ENCODE data around the gene KCNJ5. TPM values are rescaled to one million over a fixed set of nuclear protein-coding genes. Genes with fewer than 3 reads are reported as not detected.

KCNJ5 gene
- total RNA-seq, 5 donors from 2014 or later (not counting 1 experiment from before 2014, with no cell fraction given) = 0.07 to 0.13 (median 0.12) TPM; not detected in 2

GRCh38 chr11:128895526-128895925, 4.4 kb downstream of the KCNJ5 start:
- Histone ChIP-seq H3K9me3 (no peaks in the 10 kb centered on the region), H3K4me3 (ENCODE audit: control insufficient read depth in 1 of 2, extremely low read depth in 1 of 2, low read length in 1 of 2) (no peak overlapping the region), H3K27ac (ENCODE audit: low read length) (no peak overlapping the region), H3K4me1 (ENCODE audit: control insufficient read depth in 1 of 2, extremely low read depth in 1 of 2, insufficient read depth in 2 of 2, low read length in 2 of 2) (peaks cover 0 to 9% of the 10 kb centered on the region in 2 experiments), H3K27me3 (replicated peaks in 1 of 2; ENCODE audit: control insufficient read depth in 2 of 2, extremely low read depth in 1 of 2, insufficient read depth in 2 of 2, low read length in 1 of 2) (peaks cover 4 to 41% of the 10 kb centered on the region in 2 experiments), H3K36me3 (ENCODE audit: control insufficient read depth in 2 of 2, extremely low read depth in 1 of 2, insufficient read depth in 1 of 2, low read length in 1 of 2) (no peaks in the 10 kb centered on the region)
- ChIA-PET CTCF (no interaction called here), POLR2A (no interaction called here)
- Mint-ChIP-seq H3K27ac (no peak overlapping the region), H3K4me3 (no peak overlapping the region), H3K9me3 (no peaks in the 10 kb centered on the region), H3K4me1 (peaks cover 6 to 12% (median 10%) of the 10 kb centered on the region in 3 donors), H3K36me3 (peaks cover 3% of the 10 kb centered on the region), H3K27me3 (peaks cover 16 to 31% of the 10 kb centered on the region in 2 donors)
- DNase-seq (no peak), ATAC-seq (replicated peaks in 1 of 4) (no peak)
- 85% methylated on average over 3 of the region's 9 CpGs for WGBS (ENCODE audit: insufficient coverage)

- Mint-ChIP-seq H3K27ac (no peak overlapping the region), H3K9me3 (no peaks in the 10 kb centered on the region), H3K4me1 (peaks cover 3 to 5% (median 3%) of the 10 kb centered on the region in 3 donors), H3K4me3 (no peak overlapping the region), H3K27me3 (peaks cover 11 to 27% of the 10 kb centered on the region in 2 donors), H3K36me3 (peaks cover 3% of the 10 kb centered on the region)
- ChIA-PET POLR2A (no interaction called here), CTCF (no interaction called here)
- 60% methylated on average over 2 of the region's 2 CpGs for WGBS (ENCODE audit: insufficient coverage)
- Histone ChIP-seq H3K27me3 (replicated peaks in 1 of 2; ENCODE audit: control insufficient read depth in 2 of 2, extremely low read depth in 1 of 2, insufficient read depth in 2 of 2, low read length in 1 of 2) (peaks cover 3 to 38% of the 10 kb centered on the region in 2 experiments), H3K4me3 (ENCODE audit: control insufficient read depth in 1 of 2, extremely low read depth in 1 of 2, low read length in 1 of 2) (no peak overlapping the region), H3K27ac (ENCODE audit: low read length) (no peak overlapping the region), H3K9me3 (no peaks in the 10 kb centered on the region), H3K4me1 (ENCODE audit: control insufficient read depth in 1 of 2, extremely low read depth in 1 of 2, insufficient read depth in 2 of 2, low read length in 2 of 2) (peaks cover 0 to 3% of the 10 kb centered on the region in 2 experiments), H3K36me3 (ENCODE audit: control insufficient read depth in 2 of 2, extremely low read depth in 1 of 2, insufficient read depth in 1 of 2, low read length in 1 of 2) (no peaks in the 10 kb centered on the region)
- no peak for DNase-seq
- no peak for ATAC-seq (replicated peaks in 1 of 4)
Measured at GRCh38 chr11:128896356-128896755, 5.2 kb downstream of the KCNJ5 start.

GRCh38 chr11:128897826-128898225, 6.7 kb downstream of the KCNJ5 start:
- Mint-ChIP-seq H3K27me3 (peaks cover 7 to 21% of the 10 kb centered on the region in 2 donors), H3K9me3 (no peaks in the 10 kb centered on the region), H3K4me3 (no peak overlapping the region), H3K4me1 (peaks cover 0 to 2% (median 0%) of the 10 kb centered on the region in 3 donors), H3K36me3 (peaks cover 3% of the 10 kb centered on the region), H3K27ac (no peak overlapping the region)
- H3K27me3 ChIP-seq (replicated peaks in 1 of 2; ENCODE audit: control insufficient read depth in 2 of 2, extremely low read depth in 1 of 2, insufficient read depth in 2 of 2, low read length in 1 of 2) = peaks cover 2 to 29% of the 10 kb centered on the region in 2 experiments
- ChIA-PET CTCF (no interaction called here), POLR2A (no interaction called here)
- no peaks in the 10 kb centered on the region for H3K36me3 ChIP-seq (ENCODE audit: control insufficient read depth in 2 of 2, extremely low read depth in 1 of 2, insufficient read depth in 1 of 2, low read length in 1 of 2)
- ATAC-seq (replicated peaks in 1 of 4) (no peak), DNase-seq (no peak)
- no peaks in the 10 kb centered on the region for H3K4me1 ChIP-seq (ENCODE audit: control insufficient read depth in 1 of 2, extremely low read depth in 1 of 2, insufficient read depth in 2 of 2, low read length in 2 of 2)
- no peak overlapping the region for H3K27ac ChIP-seq (ENCODE audit: low read length)
- H3K9me3 ChIP-seq = no peaks in the 10 kb centered on the region
- no CpG with 5 or more reads among the region's 1 CpG for WGBS (ENCODE audit: insufficient coverage)
- H3K4me3 ChIP-seq (ENCODE audit: control insufficient read depth in 1 of 2, extremely low read depth in 1 of 2, low read length in 1 of 2) = no peak overlapping the region

- Histone ChIP-seq H3K27ac (ENCODE audit: low read length) (no peak overlapping the region), H3K9me3 (no peaks in the 10 kb centered on the region), H3K27me3 (replicated peaks in 1 of 2; ENCODE audit: control insufficient read depth in 2 of 2, extremely low read depth in 1 of 2, insufficient read depth in 2 of 2, low read length in 1 of 2) (peaks cover 2 to 25% of the 10 kb centered on the region in 2 experiments), H3K4me3 (ENCODE audit: control insufficient read depth in 1 of 2, extremely low read depth in 1 of 2, low read length in 1 of 2) (no peak overlapping the region), H3K36me3 (ENCODE audit: control insufficient read depth in 2 of 2, extremely low read depth in 1 of 2, insufficient read depth in 1 of 2, low read length in 1 of 2) (no peaks in the 10 kb centered on the region), H3K4me1 (ENCODE audit: control insufficient read depth in 1 of 2, extremely low read depth in 1 of 2, insufficient read depth in 2 of 2, low read length in 2 of 2) (no peaks in the 10 kb centered on the region)
- ATAC-seq (replicated peaks in 1 of 4) = no peak
- Mint-ChIP-seq H3K27ac (no peak overlapping the region), H3K36me3 (peaks cover 3% of the 10 kb centered on the region), H3K9me3 (no peaks in the 10 kb centered on the region), H3K27me3 (peaks cover 11 to 16% of the 10 kb centered on the region in 2 donors), H3K4me3 (no peak overlapping the region), H3K4me1 (peaks cover 0 to 7% (median 6%) of the 10 kb centered on the region in 3 donors)
- 89% methylated on average over 7 of the region's 13 CpGs for WGBS (ENCODE audit: insufficient coverage)
- POLR2A ChIA-PET = no interaction called here
- CTCF ChIA-PET = no interaction called here
- DNase-seq = no peak
Measured at GRCh38 chr11:128898580-128899344, 7.6 kb downstream of the KCNJ5 start.

GRCh38 chr11:128900468-128900867, 9.3 kb downstream of the KCNJ5 start:
- Mint-ChIP-seq H3K4me3 (no peak overlapping the region), H3K36me3 (no peaks in the 10 kb centered on the region), H3K27me3 (peaks cover 4 to 9% of the 10 kb centered on the region in 2 donors), H3K27ac (no peak overlapping the region), H3K9me3 (no peaks in the 10 kb centered on the region), H3K4me1 (peaks cover 0 to 14% (median 14%) of the 10 kb centered on the region in 3 donors)
- ATAC-seq (replicated peaks in 1 of 4) (no peak), DNase-seq (no peak)
- Histone ChIP-seq H3K27ac (ENCODE audit: low read length) (no peak overlapping the region), H3K27me3 (replicated peaks in 1 of 2; ENCODE audit: control insufficient read depth in 2 of 2, extremely low read depth in 1 of 2, insufficient read depth in 2 of 2, low read length in 1 of 2) (peaks cover 2 to 31% of the 10 kb centered on the region in 2 experiments), H3K36me3 (ENCODE audit: control insufficient read depth in 2 of 2, extremely low read depth in 1 of 2, insufficient read depth in 1 of 2, low read length in 1 of 2) (no peaks in the 10 kb centered on the region), H3K4me1 (ENCODE audit: control insufficient read depth in 1 of 2, extremely low read depth in 1 of 2, insufficient read depth in 2 of 2, low read length in 2 of 2) (peaks cover 0 to 12% of the 10 kb centered on the region in 2 experiments), H3K4me3 (ENCODE audit: control insufficient read depth in 1 of 2, extremely low read depth in 1 of 2, low read length in 1 of 2) (no peak overlapping the region), H3K9me3 (no peaks in the 10 kb centered on the region)
- CTCF ChIA-PET = no interaction called here
- 72% methylated on average over 2 of the region's 4 CpGs for WGBS (ENCODE audit: insufficient coverage)
- POLR2A ChIA-PET = no interaction called here

- 89% methylated on average over 27 of the region's 29 CpGs for WGBS (ENCODE audit: insufficient coverage)
- Histone ChIP-seq H3K9me3 (no peaks in the 10 kb centered on the region), H3K4me1 (ENCODE audit: control insufficient read depth in 1 of 2, extremely low read depth in 1 of 2, insufficient read depth in 2 of 2, low read length in 2 of 2) (peaks cover 3 to 23% of the 10 kb centered on the region in 2 experiments), H3K27ac (ENCODE audit: low read length) (no peak overlapping the region), H3K36me3 (ENCODE audit: control insufficient read depth in 2 of 2, extremely low read depth in 1 of 2, insufficient read depth in 1 of 2, low read length in 1 of 2) (no peaks in the 10 kb centered on the region), H3K27me3 (replicated peaks in 1 of 2; ENCODE audit: control insufficient read depth in 2 of 2, extremely low read depth in 1 of 2, insufficient read depth in 2 of 2, low read length in 1 of 2) (peaks cover 2 to 38% of the 10 kb centered on the region in 2 experiments), H3K4me3 (ENCODE audit: control insufficient read depth in 1 of 2, extremely low read depth in 1 of 2, low read length in 1 of 2) (no peak overlapping the region)
- ATAC-seq (replicated peaks in 1 of 4) (no peak), DNase-seq (no peak)
- no peaks in the 10 kb centered on the region for H3K36me3 Mint-ChIP-seq
- H3K4me3 Mint-ChIP-seq = no peak overlapping the region
- ChIA-PET CTCF (no interaction called here), POLR2A (no interaction called here)
- H3K9me3 Mint-ChIP-seq = no peaks in the 10 kb centered on the region
- H3K27ac Mint-ChIP-seq = no peak overlapping the region
- peaks cover 6 to 11% of the 10 kb centered on the region in 2 donors for H3K27me3 Mint-ChIP-seq
- peaks cover 10 to 23% (median 20%) of the 10 kb centered on the region in 3 donors for H3K4me1 Mint-ChIP-seq
Measured at GRCh38 chr11:128901653-128902514, 10.7 kb downstream of the KCNJ5 start.
